GM12873 (cell line): ENCODE data around the gene DDN.

Experiments
- CTCF ChIP-seq: IDR thresholded peaks from 2 replicates; pipeline ENCODE4 v1.5.1; 2012; ENCODE audit warnings: low read depth, mild to moderate bottlenecking, moderate library complexity, low read length, control low read depth; ENCODE audit not compliant: insufficient read depth; ENCODE audit errors: missing control alignments

The DDN gene

GRCh38 chr12:49036029-49036428 lies 36.9 kb upstream of the DDN start:
- no peak for TF ChIP-seq CTCF

GRCh38 chr12:49034286-49034622 lies 35.1 kb upstream of the DDN start:
- no peak for TF ChIP-seq CTCF

- TF ChIP-seq CTCF: no peak
Measured at GRCh38 chr12:49033611-49034285, 34.6 kb upstream of the DDN start.

- no peak for TF ChIP-seq CTCF
Measured at GRCh38 chr12:49032679-49033447, 33.7 kb upstream of the DDN start.

GRCh38 chr12:49032276-49032675 lies 33.1 kb upstream of the DDN start:
- no peak for TF ChIP-seq CTCF

- no peak for TF ChIP-seq CTCF
Measured at GRCh38 chr12:49031573-49032161, 32.5 kb upstream of the DDN start.
